Muscle of leg (tissue), 11 donors: ENCODE measurements around the gene PPP6C. TPM values are rescaled to one million over a fixed set of nuclear protein-coding genes. Genes with fewer than 3 reads are reported as not detected.

Experiments used
- DNase-seq: peaks from one replicate; pipeline ENCODE4 v3.0.0; 2013
- H3K27ac ChIP-seq: one replicate; pipeline ENCODE4 v1.5.1; 2013; ENCODE audit warnings: mild to moderate bottlenecking, low read length, control low read depth
- H3K27me3 ChIP-seq: one replicate; pipeline ENCODE4 v1.6.1; 2013; ENCODE audit warnings: low read length; ENCODE audit not compliant: control insufficient read depth, insufficient read depth
- H3K36me3 ChIP-seq: one replicate; pipeline ENCODE4 v1.6.1; 2013; ENCODE audit warnings: low read length; ENCODE audit not compliant: control insufficient read depth, insufficient read depth
- H3K4me1 ChIP-seq: one replicate; pipeline ENCODE4 v1.6.1; 2013; ENCODE audit warnings: low read length; ENCODE audit not compliant: control insufficient read depth, insufficient read depth
- H3K4me3 ChIP-seq: one replicate; pipeline ENCODE4 v1.5.1; 2013; ENCODE audit warnings: low read length, control low read depth
- H3K9me3 ChIP-seq: replicated peaks from 2 replicates; pipeline ENCODE4 v1.6.1; 2013; ENCODE audit warnings: low read depth, low read length; ENCODE audit not compliant: control insufficient read depth
- WGBS: methylation state at CpG from one replicate; pipeline ENCODE4 v1.1.5; 2013; ENCODE audit warnings: missing lambda C conversion rate; ENCODE audit not compliant: insufficient coverage; 5-methylcytosine and 5-hydroxymethylcytosine counted together
- polyA plus RNA-seq, 8 donors: library from polyadenylated mRNA; unstranded; fragments of 120-200 nt; gene quantifications; one replicate each; pipeline versions ENCODE4 v1.2.1 to v1.2.3, GENCODE V29; 2013; ENCODE audit warnings: inconsistent platforms in 1 of 8, low replicate concordance in 1 of 8; ENCODE audit not compliant: insufficient read length in 8 of 8, insufficient read depth in 1 of 8
- total RNA-seq: library from RNA; stranded (reverse); fragments of 120-200 nt; gene quantifications from one replicate; pipeline ENCODE4 v1.2.4, GENCODE V29; 2013

The PPP6C gene
- total and polyA plus RNA-seq, 9 donors: 25.9 to 34.3 (median 31.3) TPM

GRCh38 chr9:125143377-125144090, 46.1 kb downstream of the PPP6C start, which contains the start of gene SCAI:
TSS of gene SCAI (minus strand) at chr9:125143528. CDS start at chr9:125143437, 91 bp downstream.
- peak; percentile 99 for DNase-seq
- Histone ChIP-seq H3K27me3 (no peaks in the 10 kb centered on the region), H3K4me3 (peak within 1 kb of the TSS; percentile 50), H3K4me1 (peaks cover 6% of the 10 kb centered on the region), H3K9me3 (no peaks in the 10 kb centered on the region), H3K27ac (no peak within 1 kb of the TSS), H3K36me3 (no peaks in the 10 kb centered on the region)
- 0% methylated on average over 35 of the region's 46 CpGs for WGBS

- H3K4me1 ChIP-seq: peaks cover 6% of the 10 kb centered on the region
- H3K4me3 ChIP-seq: peak overlapping the region; percentile 50
- WGBS: under 1% methylated on average over 39 of the region's 54 CpGs
- no peak for DNase-seq
- H3K27ac ChIP-seq: no peak overlapping the region
- no peaks in the 10 kb centered on the region for H3K36me3 ChIP-seq
- H3K9me3 ChIP-seq: no peaks in the 10 kb centered on the region
- no peaks in the 10 kb centered on the region for H3K27me3 ChIP-seq
Observed at GRCh38 chr9:125142560-125143376, 46.8 kb downstream of the PPP6C start.

GRCh38 chr9:125141751-125142150, 47.9 kb downstream of the PPP6C start:
- Histone ChIP-seq H3K27me3 (no peaks in the 10 kb centered on the region), H3K4me3 (no peak overlapping the region), H3K9me3 (no peaks in the 10 kb centered on the region), H3K27ac (no peak overlapping the region), H3K4me1 (peaks cover 6% of the 10 kb centered on the region), H3K36me3 (no peaks in the 10 kb centered on the region)
- DNase-seq: no peak
- WGBS: no CpG with 5 or more reads among the region's 4 CpGs

GRCh38 chr9:125141251-125141650, 48.4 kb downstream of the PPP6C start:
- no peaks in the 10 kb centered on the region for H3K27me3 ChIP-seq
- WGBS: no CpG with 5 or more reads among the region's 3 CpGs
- no peak for DNase-seq
- no peak overlapping the region for H3K27ac ChIP-seq
- H3K4me3 ChIP-seq: no peak overlapping the region
- no peaks in the 10 kb centered on the region for H3K9me3 ChIP-seq
- H3K36me3 ChIP-seq: no peaks in the 10 kb centered on the region
- peaks cover 6% of the 10 kb centered on the region for H3K4me1 ChIP-seq

- no peaks in the 10 kb centered on the region for H3K27me3 ChIP-seq
- H3K27ac ChIP-seq: no peak overlapping the region
- no peak for DNase-seq
- no peaks in the 10 kb centered on the region for H3K9me3 ChIP-seq
- peaks cover 6% of the 10 kb centered on the region for H3K4me1 ChIP-seq
- no peak overlapping the region for H3K4me3 ChIP-seq
- WGBS: no CpG with 5 or more reads among the region's 1 CpG
- no peaks in the 10 kb centered on the region for H3K36me3 ChIP-seq
Observed at GRCh38 chr9:125140576-125140975, 49.0 kb downstream of the PPP6C start.

GRCh38 chr9:125137200-125137599, 52.4 kb downstream of the PPP6C start:
- no peak overlapping the region for H3K27ac ChIP-seq
- peaks cover 3% of the 10 kb centered on the region for H3K9me3 ChIP-seq
- H3K4me1 ChIP-seq: no peaks in the 10 kb centered on the region
- H3K27me3 ChIP-seq: no peaks in the 10 kb centered on the region
- DNase-seq: peak; percentile 69
- H3K4me3 ChIP-seq: no peak overlapping the region
- H3K36me3 ChIP-seq: no peaks in the 10 kb centered on the region
- 29% methylated on average over 1 of the region's 4 CpGs for WGBS

- Histone ChIP-seq H3K4me3 (no peak overlapping the region), H3K27me3 (no peaks in the 10 kb centered on the region), H3K36me3 (no peaks in the 10 kb centered on the region), H3K27ac (no peak overlapping the region), H3K9me3 (peaks cover 3% of the 10 kb centered on the region), H3K4me1 (no peaks in the 10 kb centered on the region)
- DNase-seq: no peak
Observed at GRCh38 chr9:125134976-125135375, 54.6 kb downstream of the PPP6C start.

GRCh38 chr9:125133403-125134329, 55.9 kb downstream of the PPP6C start:
- WGBS: no CpG with 5 or more reads among the region's 1 CpG
- Histone ChIP-seq H3K36me3 (no peaks in the 10 kb centered on the region), H3K27me3 (no peaks in the 10 kb centered on the region), H3K9me3 (peaks cover 3% of the 10 kb centered on the region), H3K4me3 (no peak overlapping the region), H3K4me1 (no peaks in the 10 kb centered on the region), H3K27ac (no peak overlapping the region)
- DNase-seq: no peak

GRCh38 chr9:125131778-125132177, 57.8 kb downstream of the PPP6C start:
- no peak for DNase-seq
- Histone ChIP-seq H3K36me3 (no peaks in the 10 kb centered on the region), H3K27me3 (no peaks in the 10 kb centered on the region), H3K27ac (no peak overlapping the region), H3K4me3 (no peak overlapping the region), H3K4me1 (no peaks in the 10 kb centered on the region), H3K9me3 (peaks cover 3% of the 10 kb centered on the region)
- 92% methylated on average over 6 of the region's 6 CpGs for WGBS
